ENCODE results near the gene MRPL37. TPM values are rescaled to one million over a fixed set of nuclear protein-coding genes. Genes with fewer than 3 reads are reported as not detected.

Gene MRPL37
- polyA plus RNA-seq, 2 of the 4 experiments (the other 2 are of a cell fraction) = 16.2 to 68.9 TPM

GRCh38 chr1:54240741-54241335, 40.9 kb downstream of the MRPL37 start:
- ATAC-seq (no peak), DNase-seq (ENCODE audit: low read depth in 1 of 2, low spot score in 1 of 2) (no peak), FAIRE-seq (no peak)
- H3K4me2 ChIP-seq = no peak overlapping the region
- TF ChIP-seq MAFK (IDR thresholded peaks at IDR 0.05; ENCODE audit: partially characterized antibody) (no peak), HEYL (CRISPR knock-in tag; IDR thresholded peaks at IDR 0.05) (no peak), GATA3 (IDR thresholded peaks at IDR 0.05; ENCODE audit: borderline replicate concordance) (no peak), JUNB (IDR thresholded peaks at IDR 0.05) (no peak), RARB (CRISPR knock-in tag; IDR thresholded peaks at IDR 0.05) (no peak), ESRRA (IDR thresholded peaks at IDR 0.05; ENCODE audit: borderline replicate concordance, low read length) (no peak), FOSL2 (IDR thresholded peaks at IDR 0.05) (no peak), FOSL2 (CRISPR knock-in tag; IDR thresholded peaks at IDR 0.05) (no peak), MYC (IDR thresholded peaks at IDR 0.05; ENCODE audit: borderline replicate concordance, low read length) (no peak), HMGXB4 (CRISPR knock-in tag; IDR thresholded peaks at IDR 0.05; ENCODE audit: borderline replicate concordance) (no peak), FOSB (CRISPR knock-in tag; IDR thresholded peaks at IDR 0.05) (no peak)
- TF ChIP-seq, protein P1, sequence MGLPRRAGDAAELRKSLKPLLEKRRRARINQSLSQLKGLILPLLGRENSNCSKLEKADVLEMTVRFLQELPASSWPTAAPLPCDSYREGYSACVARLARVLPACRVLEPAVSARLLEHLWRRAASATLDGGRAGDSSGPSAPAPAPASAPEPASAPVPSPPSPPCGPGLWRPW (IDR thresholded peaks at IDR 0.05) = no peak
- ChIA-PET CTCF (interaction anchor here (0.8 kb wide), 1 partner anchor 14 kb away, joined by 3 read pairs; no protein-coding TSS in a partner anchor), POLR2A (no interaction called here)
- WGBS (ENCODE audit: missing lambda C conversion rate) = 73% methylated on average over 3 of the region's 12 CpGs
- no peak overlapping the region for H3K27ac ChIP-seq
- H3K9me3 ChIP-seq = no peaks in the 10 kb centered on the region
- H3K4me3 ChIP-seq = no peak overlapping the region
- H3K4me1 ChIP-seq = no peaks in the 10 kb centered on the region

GRCh38 chr1:54241364-54241763, 41.4 kb downstream of the MRPL37 start:
- FAIRE-seq (no peak), ATAC-seq (no peak), DNase-seq (ENCODE audit: low read depth in 1 of 2, low spot score in 1 of 2) (no peak)
- Histone ChIP-seq H3K4me3 (no peak overlapping the region), H3K9me3 (no peaks in the 10 kb centered on the region), H3K4me1 (no peaks in the 10 kb centered on the region), H3K4me2 (no peak overlapping the region), H3K27ac (no peak overlapping the region)
- TF ChIP-seq SMC3 (IDR thresholded peaks at IDR 0.05) (no peak), RARB (CRISPR knock-in tag; IDR thresholded peaks at IDR 0.05) (no peak), HOXB13 (CRISPR knock-in tag; IDR thresholded peaks at IDR 0.05; ENCODE audit: low read depth) (no peak), REST (IDR thresholded peaks at IDR 0.05) (no peak), SREBF2 (IDR thresholded peaks at IDR 0.05) (no peak), EP300 (IDR thresholded peaks at IDR 0.05) (no peak), ZSCAN20 (CRISPR knock-in tag; IDR thresholded peaks at IDR 0.05) (no peak), CHD2 (IDR thresholded peaks at IDR 0.05; ENCODE audit: low read length, partially characterized antibody) (no peak), CEBPB (IDR thresholded peaks at IDR 0.05) (no peak), ZC3H11A (IDR thresholded peaks at IDR 0.05) (no peak)
- TF ChIP-seq, protein P2, sequence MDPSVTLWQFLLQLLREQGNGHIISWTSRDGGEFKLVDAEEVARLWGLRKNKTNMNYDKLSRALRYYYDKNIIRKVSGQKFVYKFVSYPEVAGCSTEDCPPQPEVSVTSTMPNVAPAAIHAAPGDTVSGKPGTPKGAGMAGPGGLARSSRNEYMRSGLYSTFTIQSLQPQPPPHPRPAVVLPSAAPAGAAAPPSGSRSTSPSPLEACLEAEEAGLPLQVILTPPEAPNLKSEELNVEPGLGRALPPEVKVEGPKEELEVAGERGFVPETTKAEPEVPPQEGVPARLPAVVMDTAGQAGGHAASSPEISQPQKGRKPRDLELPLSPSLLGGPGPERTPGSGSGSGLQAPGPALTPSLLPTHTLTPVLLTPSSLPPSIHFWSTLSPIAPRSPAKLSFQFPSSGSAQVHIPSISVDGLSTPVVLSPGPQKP (IDR thresholded peaks at IDR 0.05; ENCODE audit: low read depth, low read length) = no peak
- WGBS (ENCODE audit: missing lambda C conversion rate) = 72% methylated on average over 5 of the region's 6 CpGs
- ChIA-PET CTCF (interaction anchor here (0.8 kb wide), 1 partner anchor 14 kb away, joined by 3 read pairs; no protein-coding TSS in a partner anchor), POLR2A (no interaction called here)
